Ascending aorta (tissue), 2 donors: ENCODE data around the gene LRIG3. TPM values are rescaled to one million over a fixed set of nuclear protein-coding genes. Genes with fewer than 3 reads are reported as not detected.

Source experiments
- DNase-seq, 2 donors: peaks; one replicate each; pipeline ENCODE4 v3.0.0-alpha.2; 2019; ENCODE audit warnings: low spot score in 2 of 2
- H3K27ac ChIP-seq, 2 donors: fragments of 200-600 bp; sonication (generic); one replicate each; pipeline ENCODE4 v1.5.1; 2016 to 2017; ENCODE audit warnings: mild to moderate bottlenecking in 1 of 2
- H3K27me3 ChIP-seq: fragments of 200-600 bp; sonication (generic); one replicate; pipeline ENCODE4 v1.5.1; 2017
- H3K36me3 ChIP-seq, 2 donors: fragments of 200-600 bp; sonication (generic); one replicate each; pipeline ENCODE4 v1.5.1; 2016
- H3K4me1 ChIP-seq, 2 donors: fragments of 200-600 bp; sonication (generic); one replicate each; pipeline ENCODE4 v1.5.1; 2016 to 2017; ENCODE audit warnings: mild to moderate bottlenecking in 1 of 2
- H3K4me3 ChIP-seq, 2 donors: fragments of 200-600 bp; sonication (generic); one replicate each; pipeline ENCODE4 v1.5.1; 2016 to 2017; ENCODE audit warnings: mild to moderate bottlenecking in 1 of 2
- H3K9me3 ChIP-seq, 2 donors: fragments of 200-600 bp; sonication (generic); one replicate each; pipeline ENCODE4 v1.5.1; 2016
- CTCF ChIP-seq, 3 experiments: fragments of 200-600 bp in 2 of 3; fragments of 450-650 bp in 1 of 3; sonication (generic) in 2 of 3; IDR thresholded peaks; one replicate each; pipeline ENCODE4 v1.5.1; 2016 to 2019; ENCODE audit warnings: antibody characterized with exemption in 3 of 3, mild to moderate bottlenecking in 1 of 3, moderate library complexity in 1 of 3
- intact Hi-C: fragments of 100-400 bp; cut with DNase I; formaldehyde crosslinking; loops from one replicate; pipeline ENCODE4 v1.15.1; 2023
- total RNA-seq: library from RNA; depleted of rRNA; stranded (reverse); fragments of >200 nt; gene quantifications from one replicate; pipeline ENCODE4 v1.1.0, GENCODE V29; 2016

LRIG3 gene
- total RNA-seq, 1 donor from 2014 or later, result 12.3 TPM

- intact Hi-C loops, result loop anchor here (10.0 kb wide), 1 partner anchor 938 kb away; the partner anchor contains the start of gene ATP23
- peaks cover 8 to 38% of the 10 kb centered on the region in 2 donors for H3K4me1 ChIP-seq
- TF ChIP-seq CTCF (IDR thresholded peaks at IDR 0.05), result no peak
- H3K9me3 ChIP-seq, result no peaks in the 10 kb centered on the region
- DNase-seq, result no peak
- peak overlapping the region; percentile 64 to 74 for H3K27ac ChIP-seq
- H3K36me3 ChIP-seq, result peaks cover 22 to 37% of the 10 kb centered on the region in 2 donors
- no peak overlapping the region for H3K4me3 ChIP-seq
- no peaks in the 10 kb centered on the region for H3K27me3 ChIP-seq
Measured at GRCh38 chr12:58882826-58883225, 37.5 kb downstream of the LRIG3 start.

GRCh38 chr12:58881816-58882215 is 38.5 kb downstream of the LRIG3 start:
- Histone ChIP-seq H3K4me1 (peaks cover 8 to 38% of the 10 kb centered on the region in 2 donors), H3K27me3 (no peaks in the 10 kb centered on the region), H3K9me3 (no peaks in the 10 kb centered on the region), H3K27ac (peak overlapping the region; percentile 64 to 74), H3K36me3 (peaks cover 32 to 37% of the 10 kb centered on the region in 2 donors), H3K4me3 (peak overlapping the region in 1 of 2 donors; percentile 27)
- intact Hi-C loops, result loop anchor here (10.0 kb wide), 1 partner anchor 937 kb away; the partner anchor contains the start of gene ATP23
- TF ChIP-seq CTCF (IDR thresholded peaks at IDR 0.05), result no peak
- no peak for DNase-seq

- peaks cover 38 to 48% of the 10 kb centered on the region in 2 donors for H3K36me3 ChIP-seq
- peaks cover 8 to 38% of the 10 kb centered on the region in 2 donors for H3K4me1 ChIP-seq
- no peaks in the 10 kb centered on the region for H3K27me3 ChIP-seq
- H3K27ac ChIP-seq, result peak overlapping the region; percentile 19 to 64
- no peak for TF ChIP-seq CTCF (IDR thresholded peaks at IDR 0.05)
- H3K9me3 ChIP-seq, result no peaks in the 10 kb centered on the region
- no peak for DNase-seq
- no peak overlapping the region for H3K4me3 ChIP-seq
- intact Hi-C loops, result loop anchor here (10.0 kb wide), 1 partner anchor 936 kb away; the partner anchor contains the start of gene ATP23
Measured at GRCh38 chr12:58880639-58881038, 39.7 kb downstream of the LRIG3 start.

- peaks cover 0 to 10% of the 10 kb centered on the region in 2 donors for H3K4me1 ChIP-seq
- TF ChIP-seq CTCF (IDR thresholded peaks at IDR 0.05), result no peak
Measured at GRCh38 chr12:58877243-58877743, 43.0 kb downstream of the LRIG3 start.

GRCh38 chr12:58873496-58873895 is 46.8 kb downstream of the LRIG3 start:
- peaks cover 46 to 73% of the 10 kb centered on the region in 2 donors for H3K36me3 ChIP-seq
- no peak for TF ChIP-seq CTCF (IDR thresholded peaks at IDR 0.05)

More at GRCh38 chr12:58877243-58877743, 43.0 kb downstream of the LRIG3 start:
- DNase-seq, result no peak
- no peaks in the 10 kb centered on the region for H3K27me3 ChIP-seq
- no peak overlapping the region for H3K27ac ChIP-seq
- intact Hi-C loops, result no loop called here
- no peaks in the 10 kb centered on the region for H3K9me3 ChIP-seq
- no peak overlapping the region for H3K4me3 ChIP-seq
- H3K36me3 ChIP-seq, result peaks cover 64 to 82% of the 10 kb centered on the region in 2 donors

More at GRCh38 chr12:58873496-58873895, 46.8 kb downstream of the LRIG3 start:
- intact Hi-C loops, result no loop called here
- Histone ChIP-seq H3K4me3 (no peak overlapping the region), H3K4me1 (no peaks in the 10 kb centered on the region), H3K9me3 (no peaks in the 10 kb centered on the region), H3K27ac (no peak overlapping the region), H3K27me3 (no peaks in the 10 kb centered on the region)
- no peak for DNase-seq
